Limb (tissue), 2 donors: ENCODE measurements around the gene CTDP1.

Source experiments
- DNase-seq, 2 donors: peaks; one replicate each; pipeline ENCODE4 v3.0.0-alpha.2; 2016; ENCODE audit errors: extremely low spot score in 2 of 2

The CTDP1 gene

GRCh38 chr18:79644006-79644665 lies 35.5 kb upstream of the CTDP1 start:
- peak; percentile 60 to 84 for DNase-seq

GRCh38 chr18:79644666-79645057 lies 34.9 kb upstream of the CTDP1 start:
- DNase-seq = peak; percentile 33 to 65

GRCh38 chr18:79645291-79645983 lies 34.2 kb upstream of the CTDP1 start:
- DNase-seq = peak in 1 of 2 donors; percentile 24

GRCh38 chr18:79647307-79647706 lies 32.3 kb upstream of the CTDP1 start:
- no peak for DNase-seq

GRCh38 chr18:79650959-79651358 lies 28.6 kb upstream of the CTDP1 start:
- DNase-seq = peak in 1 of 2 donors; percentile 20

GRCh38 chr18:79657342-79657996 lies 22.1 kb upstream of the CTDP1 start:
- peak in 1 of 2 donors; percentile 19 for DNase-seq

- peak in 1 of 2 donors; percentile 15 for DNase-seq
Observed at GRCh38 chr18:79658366-79658765, 21.2 kb upstream of the CTDP1 start.

- DNase-seq = no peak
Observed at GRCh38 chr18:79659733-79660132, 19.9 kb upstream of the CTDP1 start.

GRCh38 chr18:79662034-79662433 lies 17.6 kb upstream of the CTDP1 start:
- DNase-seq = peak in 1 of 2 donors; percentile 10

GRCh38 chr18:79662439-79662838 lies 17.2 kb upstream of the CTDP1 start:
- no peak for DNase-seq

- DNase-seq = peak in 1 of 2 donors; percentile 6
Observed at GRCh38 chr18:79664525-79665125, 15.0 kb upstream of the CTDP1 start.

- no peak for DNase-seq
Observed at GRCh38 chr18:79668203-79668602, 11.4 kb upstream of the CTDP1 start.

GRCh38 chr18:79672490-79673276 lies 6.9 kb upstream of the CTDP1 start:
- DNase-seq = no peak

GRCh38 chr18:79677221-79677620 lies 2.4 kb upstream of the CTDP1 start:
- DNase-seq = peak in 1 of 2 donors; percentile 15

GRCh38 chr18:79677840-79678239 lies 1.8 kb upstream of the CTDP1 start:
- no peak for DNase-seq

- DNase-seq = peak; percentile 98 to 99
Observed at GRCh38 chr18:79678665-79679551, 695 bp upstream of the CTDP1 start.

- DNase-seq = peak in 1 of 2 donors; percentile 70
Observed at GRCh38 chr18:79680100-79680879, 687 bp downstream of the CTDP1 start.

GRCh38 chr18:79680891-79681339 lies 1.3 kb downstream of the CTDP1 start:
- DNase-seq = no peak
